DMS114 treated with DMSO at 0.1 percent for 48 hours (cell line): ENCODE measurements around the gene KIF15.

ENCODE experiments used
- DNase-seq: peaks from one replicate; lab custom pipeline; 2025; ENCODE audit not compliant: unreplicated experiment; lab: John Stamatoyannopoulos, UW

KIF15 gene

GRCh38 chr3:44874308-44874707 is 112.7 kb downstream of the KIF15 start, which contains the start of gene TGM4:
Gene TGM4, plus strand, starts transcription at chr3:44874608. Its CDS starts 71 bp downstream, at chr3:44874679.
- no peak for DNase-seq

GRCh38 chr3:44875596-44875995 is 114.0 kb downstream of the KIF15 start:
- no peak for DNase-seq

- DNase-seq, result no peak
These were observed 115.7 kb downstream of the KIF15 start for GRCh38 chr3:44877333-44877732.

- no peak for DNase-seq
These were observed 118.7 kb downstream of the KIF15 start for GRCh38 chr3:44880284-44880683.

- DNase-seq, result no peak
These were observed 121.8 kb downstream of the KIF15 start for GRCh38 chr3:44883213-44883955.

- no peak for DNase-seq
These were observed 122.4 kb downstream of the KIF15 start for GRCh38 chr3:44883999-44884431.

- DNase-seq, result no peak
These were observed 124.0 kb downstream of the KIF15 start for GRCh38 chr3:44885618-44886017.

- no peak for DNase-seq
These were observed 125.0 kb downstream of the KIF15 start for GRCh38 chr3:44886561-44886960.

GRCh38 chr3:44887101-44887500 is 125.5 kb downstream of the KIF15 start:
- no peak for DNase-seq

GRCh38 chr3:44890258-44890657 is 128.7 kb downstream of the KIF15 start:
- no peak for DNase-seq

GRCh38 chr3:44890852-44891251 is 129.3 kb downstream of the KIF15 start:
- DNase-seq, result no peak

GRCh38 chr3:44892689-44893088 is 131.1 kb downstream of the KIF15 start:
- no peak for DNase-seq

- no peak for DNase-seq
These were observed 131.5 kb downstream of the KIF15 start for GRCh38 chr3:44893097-44893496.

GRCh38 chr3:44894485-44894884 is 132.9 kb downstream of the KIF15 start:
- DNase-seq, result no peak

- no peak for DNase-seq
These were observed 134.8 kb downstream of the KIF15 start for GRCh38 chr3:44896440-44896839.

GRCh38 chr3:44899683-44900367 is 138.2 kb downstream of the KIF15 start:
- DNase-seq, result no peak

GRCh38 chr3:44902628-44903027 is 141.0 kb downstream of the KIF15 start:
- DNase-seq, result no peak
